Measurements from ENCODE around the gene TARS3.

GRCh38 chr15:101676921-101677329 lies 47.3 kb downstream of the TARS3 start:
- TF ChIP-seq, protein P1, sequence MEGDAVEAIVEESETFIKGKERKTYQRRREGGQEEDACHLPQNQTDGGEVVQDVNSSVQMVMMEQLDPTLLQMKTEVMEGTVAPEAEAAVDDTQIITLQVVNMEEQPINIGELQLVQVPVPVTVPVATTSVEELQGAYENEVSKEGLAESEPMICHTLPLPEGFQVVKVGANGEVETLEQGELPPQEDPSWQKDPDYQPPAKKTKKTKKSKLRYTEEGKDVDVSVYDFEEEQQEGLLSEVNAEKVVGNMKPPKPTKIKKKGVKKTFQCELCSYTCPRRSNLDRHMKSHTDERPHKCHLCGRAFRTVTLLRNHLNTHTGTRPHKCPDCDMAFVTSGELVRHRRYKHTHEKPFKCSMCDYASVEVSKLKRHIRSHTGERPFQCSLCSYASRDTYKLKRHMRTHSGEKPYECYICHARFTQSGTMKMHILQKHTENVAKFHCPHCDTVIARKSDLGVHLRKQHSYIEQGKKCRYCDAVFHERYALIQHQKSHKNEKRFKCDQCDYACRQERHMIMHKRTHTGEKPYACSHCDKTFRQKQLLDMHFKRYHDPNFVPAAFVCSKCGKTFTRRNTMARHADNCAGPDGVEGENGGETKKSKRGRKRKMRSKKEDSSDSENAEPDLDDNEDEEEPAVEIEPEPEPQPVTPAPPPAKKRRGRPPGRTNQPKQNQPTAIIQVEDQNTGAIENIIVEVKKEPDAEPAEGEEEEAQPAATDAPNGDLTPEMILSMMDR (IDR thresholded peaks at IDR 0.05), result no peak
- TF ChIP-seq EP300 (IDR thresholded peaks at IDR 0.05) (no peak), POLR2AphosphoS5 (IDR thresholded peaks at IDR 0.05) (no peak), POLR2A (IDR thresholded peaks at IDR 0.05) (no peak)

Measured in sigmoid colon (tissue), 4 donors.